HL-60 (cell line): ENCODE data around the gene PCCA.

ENCODE experiments used
- DNase-seq, 2 experiments: peaks; one replicate each; pipeline ENCODE4 v3.0.0-alpha.2; 2010 to 2020; ENCODE audit warnings: low read depth in 1 of 2, low spot score in 1 of 2
- H3K27ac ChIP-seq: fragments of 250-450 bp; sonication (Bioruptor Pico); replicated peaks from 2 replicates; pipeline ENCODE4 v1.5.1; 2020; ENCODE audit warnings: mild to moderate bottlenecking, moderate library complexity
- H3K27me3 ChIP-seq: fragments of 250-450 bp; sonication (Bioruptor Pico); 2 replicates; pipeline ENCODE4 v1.5.1; 2021; ENCODE audit warnings: mild to moderate bottlenecking, moderate library complexity; ENCODE audit not compliant: insufficient read depth, poor library complexity, severe bottlenecking
- H3K4me3 ChIP-seq: replicated peaks from 2 replicates; pipeline ENCODE4 v1.5.1; 2011; ENCODE audit warnings: mild to moderate bottlenecking, control low read depth, low read length; ENCODE audit not compliant: insufficient read depth
- CTCF ChIP-seq: IDR thresholded peaks from one replicate; pipeline ENCODE4 v1.5.1; 2011; ENCODE audit warnings: low read length, control low read depth, inconsistent platforms; ENCODE audit not compliant: insufficient read depth
- GABPA ChIP-seq: IDR thresholded peaks from 2 replicates; pipeline ENCODE4 v1.6.1; 2012; ENCODE audit warnings: low read depth
- POLR2AphosphoS5 ChIP-seq: IDR thresholded peaks from 2 replicates; pipeline ENCODE4 v1.6.1; 2012; ENCODE audit warnings: low read depth
- REST ChIP-seq: IDR thresholded peaks from 2 replicates; pipeline ENCODE4 v1.6.1; 2012; ENCODE audit warnings: low read depth; ENCODE audit not compliant: insufficient replicate concordance
- SPI1 ChIP-seq: IDR thresholded peaks from 2 replicates; pipeline ENCODE4 v1.6.1; 2012; ENCODE audit warnings: low read depth, mild to moderate bottlenecking, borderline replicate concordance

Gene PCCA

DNA sequence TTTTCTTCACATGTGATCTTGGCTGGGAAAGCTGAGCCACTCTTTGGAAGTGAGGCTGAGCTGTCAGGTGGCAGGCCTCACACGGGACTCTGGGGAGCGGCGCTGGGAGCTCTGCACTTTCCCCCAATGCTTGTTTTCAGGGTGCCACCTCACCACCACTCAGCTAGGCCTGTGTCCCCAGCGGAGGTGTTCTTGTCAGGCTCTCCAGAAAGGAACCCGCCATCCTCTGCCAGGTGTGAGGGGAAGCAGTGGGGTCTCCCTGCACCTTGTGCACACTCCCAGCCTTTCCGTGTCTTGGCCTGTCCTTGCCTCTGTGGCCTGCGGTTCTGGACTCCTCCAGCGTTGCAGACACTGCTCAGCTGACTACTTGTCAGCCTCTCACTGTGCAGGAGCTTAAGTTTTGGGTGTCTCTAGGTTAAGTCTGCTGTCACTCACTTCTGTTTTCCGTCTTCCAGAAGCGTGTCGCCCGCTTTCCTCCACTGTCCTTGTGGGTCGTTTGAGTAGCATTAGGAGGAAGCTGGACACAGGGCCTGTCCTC is 447.8 kb downstream of the PCCA start:
- TF ChIP-seq SPI1 = no peak
- no peak for TF ChIP-seq CTCF
- no peak for TF ChIP-seq POLR2AphosphoS5
- no peak for TF ChIP-seq REST
- no peak for TF ChIP-seq GABPA
- DNase-seq = no peak

DNA sequence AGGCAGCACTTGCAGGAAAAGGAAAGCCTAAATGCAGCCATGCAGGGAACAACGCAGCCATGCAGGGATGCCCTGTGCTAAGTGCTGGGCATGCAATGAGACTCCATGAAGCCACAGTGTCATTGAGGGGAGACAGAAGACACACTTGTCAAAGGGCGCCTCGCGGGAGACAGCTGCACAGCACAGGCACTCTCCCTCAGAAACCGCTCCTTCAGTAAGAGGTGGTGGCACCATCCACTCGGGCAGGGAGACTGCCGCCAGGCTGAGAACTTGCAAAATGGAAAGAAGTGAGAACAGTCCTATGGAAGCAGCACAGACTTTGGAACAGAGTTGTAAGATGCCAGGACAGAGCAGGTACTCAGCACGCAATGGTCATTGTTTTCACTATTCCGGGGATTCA is 448.6 kb downstream of the PCCA start:
- TF ChIP-seq POLR2AphosphoS5 = no peak
- no peak for TF ChIP-seq GABPA
- no peak for TF ChIP-seq REST
- TF ChIP-seq SPI1 = no peak
- H3K27me3 ChIP-seq = no peaks in the 10 kb centered on the region
- no peak overlapping the region for H3K27ac ChIP-seq
- DNase-seq = no peak
- H3K4me3 ChIP-seq = no peak overlapping the region

More for the DNA sequence above, 447.8 kb downstream of the PCCA start:
- no peaks in the 10 kb centered on the region for H3K27me3 ChIP-seq
- no peak overlapping the region for H3K4me3 ChIP-seq
- no peak overlapping the region for H3K27ac ChIP-seq

DNA sequence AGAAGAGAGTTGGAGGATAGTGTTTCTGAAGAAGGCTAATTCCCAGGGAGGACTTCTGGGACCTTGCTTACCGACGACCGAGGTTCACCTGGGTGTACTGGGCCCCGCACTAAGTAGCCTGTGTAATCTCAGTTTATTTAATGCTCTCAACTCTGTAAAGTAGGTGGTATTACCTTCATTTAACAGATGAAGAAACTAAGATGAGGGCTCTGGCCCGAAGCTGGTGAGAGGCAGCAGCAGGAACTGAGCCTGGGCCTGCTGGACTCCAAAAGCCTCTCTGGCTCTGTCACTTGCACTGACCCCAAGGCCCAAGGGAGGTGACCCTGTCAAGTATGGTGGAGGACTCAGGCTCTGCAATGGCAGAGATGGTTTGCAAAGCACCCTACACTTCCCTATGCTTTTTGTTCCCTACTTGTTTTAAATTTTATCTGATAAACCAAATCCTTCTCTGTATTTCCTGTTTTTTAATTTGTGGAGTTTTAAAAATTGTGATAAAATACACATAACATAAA is 449.1 kb downstream of the PCCA start:
- no peak for DNase-seq
- TF ChIP-seq GABPA = no peak
- TF ChIP-seq SPI1 = no peak
- no peak for TF ChIP-seq CTCF
- TF ChIP-seq REST = no peak
- TF ChIP-seq POLR2AphosphoS5 = no peak

More for the DNA sequence above, 449.1 kb downstream of the PCCA start:
- Histone ChIP-seq H3K4me3 (no peak overlapping the region), H3K27me3 (no peaks in the 10 kb centered on the region), H3K27ac (no peak overlapping the region)
